ENCODE measurements around the gene MEGF11.

Gene MEGF11

GRCh38 chr15:66214246-66214645 is 39.3 kb downstream of the MEGF11 start:
- no peak for DNase-seq

DNA sequence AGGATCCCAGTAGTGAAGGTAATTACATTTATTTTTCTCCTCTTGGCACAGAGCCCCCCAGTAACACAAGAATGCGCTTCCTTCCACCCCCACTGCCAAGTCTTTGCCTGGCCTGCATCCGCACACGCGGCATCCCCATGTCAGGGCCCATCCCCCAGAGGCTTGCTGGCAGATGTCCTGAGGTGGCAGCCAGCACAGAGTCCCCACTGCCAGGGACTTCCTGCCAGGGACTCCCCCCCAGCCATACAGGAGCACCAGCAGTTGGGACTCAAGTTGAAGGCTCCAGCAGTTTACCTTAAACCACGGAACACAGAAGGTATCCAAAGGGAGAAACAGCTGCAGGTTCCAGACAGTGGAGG is 41.0 kb downstream of the MEGF11 start:
- no peak for DNase-seq

- DNase-seq, result no peak
Measured at GRCh38 chr15:66211670-66212562, 41.6 kb downstream of the MEGF11 start.

GRCh38 chr15:66210684-66211083 is 42.9 kb downstream of the MEGF11 start:
- DNase-seq, result no peak

DNA sequence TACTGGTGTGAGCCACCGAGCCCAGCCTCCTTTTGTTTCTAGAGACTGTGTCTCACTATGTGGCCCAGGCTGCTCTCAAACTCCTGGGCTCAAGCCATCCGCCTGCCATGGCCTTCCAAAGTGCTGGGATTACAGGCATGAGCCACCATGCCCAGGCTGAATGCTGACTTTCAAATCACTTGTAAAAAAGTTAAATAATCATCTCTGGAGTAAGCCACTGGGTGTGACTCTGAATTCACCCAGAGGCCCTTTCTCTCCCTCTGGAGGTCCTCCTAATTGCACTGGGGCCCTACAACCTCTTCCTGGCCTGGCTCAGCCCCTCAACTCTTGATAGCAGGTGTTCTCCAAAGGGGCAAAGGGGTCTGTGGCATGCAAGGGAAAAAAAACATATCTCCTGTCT is 54.8 kb downstream of the MEGF11 start:
- DNase-seq, result no peak

- no peak for DNase-seq
Measured at GRCh38 chr15:66196602-66197001, 56.9 kb downstream of the MEGF11 start.

DNA sequence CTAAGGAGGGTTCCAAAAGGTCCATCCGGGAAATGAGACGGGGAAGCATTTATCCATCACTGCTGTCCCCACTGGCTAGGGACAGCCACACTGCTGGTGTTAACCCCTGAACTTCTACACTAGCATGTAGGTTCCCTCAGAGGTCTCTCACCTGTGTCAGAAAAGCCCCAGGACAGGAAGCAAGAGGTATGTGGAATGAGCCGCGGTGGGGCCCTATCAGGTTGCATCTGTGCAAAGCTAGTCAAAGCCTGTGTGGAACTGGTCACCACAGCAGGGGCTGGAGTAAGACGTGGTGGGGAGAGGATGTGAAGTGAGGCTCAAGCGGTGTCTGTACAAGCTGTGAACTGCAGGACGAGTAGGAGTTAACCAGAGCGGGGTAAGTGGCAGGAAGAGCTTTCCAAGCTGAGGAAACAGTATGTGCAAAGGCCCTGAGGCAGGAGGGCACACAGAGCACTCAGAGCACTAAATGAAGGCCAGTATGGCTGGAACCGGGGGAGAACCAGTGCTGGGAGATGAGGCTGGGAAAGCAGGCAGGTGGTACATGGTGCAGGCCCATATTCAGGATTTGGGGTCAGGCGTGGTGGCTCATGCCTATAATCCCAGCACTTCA is 57.8 kb downstream of the MEGF11 start:
- no peak for DNase-seq

- no peak for DNase-seq
Measured at GRCh38 chr15:66193066-66193465, 60.5 kb downstream of the MEGF11 start.

DNA sequence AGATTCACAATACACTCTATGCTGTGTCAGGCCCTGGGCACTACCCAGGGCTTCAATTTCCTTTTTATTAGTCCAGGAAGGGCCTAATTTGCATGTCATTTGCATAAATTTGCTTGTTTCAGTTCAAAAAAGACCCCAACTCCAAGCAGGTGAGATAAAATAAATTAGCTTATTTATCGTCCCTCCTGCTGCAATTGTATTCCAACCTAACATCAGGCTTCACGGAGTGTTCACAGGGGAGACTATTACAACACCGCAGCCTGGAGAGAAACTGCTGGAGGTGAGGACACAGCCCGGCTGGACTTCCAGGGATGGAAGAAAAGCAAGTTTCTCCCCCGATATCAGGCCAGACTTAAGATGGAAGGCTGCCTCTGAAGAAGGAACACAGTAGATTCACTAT is 62.8 kb downstream of the MEGF11 start:
- no peak for DNase-seq

- no peak for DNase-seq
Measured at GRCh38 chr15:66189291-66189690, 64.3 kb downstream of the MEGF11 start.

DNA sequence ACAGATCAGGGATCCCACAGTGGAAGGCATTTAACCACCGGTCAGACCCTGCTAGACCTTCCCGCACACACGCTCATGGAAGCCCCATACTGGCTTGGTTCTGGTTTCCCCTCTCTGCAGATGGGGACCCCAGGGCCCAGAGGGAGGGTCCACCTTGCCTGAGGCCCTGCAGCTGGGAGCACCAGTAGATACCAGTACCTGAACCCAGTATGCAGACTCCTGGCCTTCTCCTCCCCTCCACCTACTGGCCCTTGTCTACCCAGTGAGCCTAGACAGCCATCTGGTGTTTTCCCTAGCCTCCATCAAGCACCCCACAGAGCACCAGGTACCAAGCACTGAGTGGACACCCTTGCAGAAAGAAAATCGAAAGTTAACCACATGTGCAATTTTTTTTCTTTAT is 65.1 kb downstream of the MEGF11 start:
- no peak for DNase-seq

DNA sequence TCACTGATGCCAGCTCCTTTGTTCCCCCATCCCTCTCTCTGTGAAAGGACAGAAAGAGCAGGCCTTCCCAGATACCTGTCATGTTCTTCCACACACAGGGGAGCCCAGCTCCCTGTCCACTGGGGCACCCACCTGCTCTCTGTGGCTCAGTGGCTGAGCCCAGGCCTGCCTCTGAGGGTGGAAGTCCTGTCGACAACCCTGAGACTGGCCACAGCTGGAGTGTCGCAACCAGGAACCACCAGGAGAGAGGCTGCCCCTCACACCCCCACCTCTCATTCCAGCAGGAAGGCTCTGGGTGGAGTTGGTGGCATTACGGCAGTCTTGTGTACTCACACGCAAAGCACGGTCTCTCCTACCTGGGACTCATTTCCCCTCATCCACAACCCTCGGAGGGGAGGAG is 66.3 kb downstream of the MEGF11 start:
- DNase-seq, result no peak

DNA sequence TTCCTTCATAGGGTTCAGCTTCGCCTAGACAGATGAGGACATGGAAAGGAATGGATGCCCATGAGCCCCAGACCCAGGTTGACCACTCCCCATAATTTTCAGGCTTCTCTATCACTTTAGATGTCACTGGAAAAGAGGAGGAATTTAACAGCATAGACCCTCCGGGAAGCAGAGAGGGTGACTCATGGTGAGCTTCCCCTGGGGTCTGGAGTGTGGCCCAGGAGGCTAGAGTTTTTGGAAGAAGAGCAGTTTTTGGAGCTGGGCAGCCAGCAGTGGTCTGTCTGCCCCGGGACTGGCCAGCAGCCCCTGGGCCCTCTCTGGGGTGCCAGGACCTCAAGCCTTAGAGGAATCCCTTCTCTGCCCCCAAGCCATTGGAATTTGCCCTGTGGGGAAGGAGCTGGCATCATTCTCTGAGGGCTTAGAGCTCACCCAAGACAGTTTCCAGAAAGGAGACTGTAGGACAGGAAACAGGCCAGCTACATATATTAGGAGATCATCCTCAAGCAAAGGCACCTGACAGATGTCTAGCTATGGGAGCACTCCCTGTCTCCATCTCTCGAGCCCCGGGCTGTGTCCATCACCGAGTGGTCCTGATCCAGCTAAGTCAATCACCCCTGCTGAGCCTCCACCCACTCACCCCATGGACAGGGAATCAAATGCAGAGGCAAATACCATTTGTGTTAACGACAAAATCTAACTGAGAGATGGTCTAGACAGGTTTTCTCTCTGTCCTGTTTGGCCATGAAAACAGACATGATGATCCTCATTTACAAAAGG is 67.3 kb downstream of the MEGF11 start:
- no peak for DNase-seq

DNA sequence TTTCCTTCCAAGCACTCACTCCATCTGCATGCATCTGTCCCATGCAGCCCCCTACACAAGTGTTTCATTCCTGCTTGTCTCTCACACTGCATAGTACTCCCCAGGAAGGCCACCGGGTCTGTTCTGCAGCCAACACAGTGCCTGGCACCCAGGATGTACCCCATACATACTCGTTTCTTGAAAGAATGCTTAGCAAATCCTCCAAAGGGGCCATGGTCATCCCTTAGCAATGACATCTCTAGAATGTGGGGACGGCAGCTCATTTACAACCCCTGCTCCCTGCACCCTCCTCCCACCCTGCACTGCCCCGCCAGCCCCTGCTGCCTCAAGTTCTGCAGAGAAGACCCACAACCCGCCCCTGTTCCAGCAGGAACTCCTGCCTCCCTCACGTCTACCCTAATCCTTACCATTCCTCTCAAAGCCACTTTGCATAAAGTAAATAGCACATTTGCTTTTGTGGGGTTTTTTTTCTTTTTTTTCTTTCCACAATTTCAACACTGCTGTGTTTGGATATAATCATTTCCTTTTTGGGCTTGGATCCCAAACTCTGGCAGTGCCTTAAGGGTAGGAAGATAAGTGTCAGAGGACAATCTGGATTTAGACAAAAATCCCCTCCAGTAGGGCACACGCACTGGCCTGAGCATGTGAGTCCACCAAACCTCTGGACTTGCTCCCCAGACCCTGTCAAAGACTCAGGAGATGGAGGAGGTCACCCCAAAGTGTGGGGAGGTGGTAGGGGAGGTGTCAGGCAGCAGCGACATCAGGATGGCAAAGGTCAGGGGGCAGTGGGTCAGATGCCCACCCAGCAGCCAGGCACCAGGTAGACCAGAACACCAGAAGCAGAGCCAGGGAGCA is 68.4 kb downstream of the MEGF11 start:
- no peak for DNase-seq

- DNase-seq, result no peak
Measured at GRCh38 chr15:66184492-66184891, 69.1 kb downstream of the MEGF11 start.

GRCh38 chr15:66180531-66181097 is 72.9 kb downstream of the MEGF11 start:
- DNase-seq, result no peak

DNA sequence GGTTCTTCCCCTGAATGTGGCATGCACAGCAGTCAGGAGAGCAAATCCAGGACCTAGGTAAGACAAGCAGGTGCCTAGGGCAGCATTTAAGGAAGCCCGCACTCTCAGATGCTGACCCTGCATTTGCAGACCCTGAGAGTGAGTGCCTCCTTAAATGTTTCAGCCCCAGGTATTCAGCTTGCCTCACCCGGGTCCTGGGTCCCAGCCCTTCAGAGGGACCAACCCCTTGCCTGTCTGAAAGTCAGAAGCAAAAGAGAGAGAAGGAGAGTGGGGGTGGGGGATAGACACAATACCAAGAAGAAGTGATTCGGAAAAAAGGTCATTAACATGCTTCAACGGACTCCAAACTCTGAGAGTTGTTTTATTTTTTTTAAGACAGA is 75.0 kb downstream of the MEGF11 start:
- no peak for DNase-seq

GRCh38 chr15:66172324-66172980 is 81.1 kb downstream of the MEGF11 start:
- no peak for DNase-seq

DNA sequence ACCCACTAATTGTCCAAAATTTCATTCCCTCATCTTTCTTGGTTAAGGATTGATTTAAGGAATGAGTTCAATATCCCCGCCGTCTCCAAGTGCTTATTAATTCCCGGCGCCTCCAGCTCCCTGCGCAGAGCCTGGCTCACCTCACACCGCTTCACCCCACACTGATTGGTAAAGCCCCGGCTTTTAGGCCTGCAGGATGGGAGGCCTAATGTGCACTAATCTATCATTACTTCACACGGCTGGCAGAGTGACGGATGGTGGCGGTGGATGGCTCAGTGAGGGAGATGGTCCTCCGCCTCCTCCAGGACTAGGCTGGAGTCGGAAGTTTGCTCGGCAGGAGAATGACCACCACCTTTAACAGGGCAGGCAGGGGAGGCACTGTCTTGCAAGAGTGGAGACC is 81.7 kb downstream of the MEGF11 start:
- no peak for DNase-seq

GRCh38 chr15:66170716-66171115 is 82.8 kb downstream of the MEGF11 start:
- no peak for DNase-seq

DNA sequence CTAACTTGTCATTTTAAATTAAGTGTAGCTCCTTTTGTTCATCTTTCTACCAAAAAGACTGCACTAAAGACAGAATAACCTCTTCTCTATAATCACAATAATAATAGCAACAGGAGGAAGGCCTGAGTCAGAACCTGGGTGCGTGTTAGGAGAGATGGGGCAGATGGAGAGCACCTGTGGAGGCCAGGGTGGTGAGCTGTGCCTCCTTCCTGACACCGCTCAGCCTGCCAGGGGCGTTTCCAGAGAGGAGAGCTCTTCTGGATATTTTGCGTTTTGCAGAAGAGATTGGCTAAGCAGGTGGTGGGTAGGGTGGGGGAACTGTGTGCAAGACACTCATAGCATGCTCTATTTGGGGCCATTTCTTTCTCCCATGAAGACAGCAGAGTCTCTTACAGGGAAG is 83.5 kb downstream of the MEGF11 start:
- DNase-seq, result no peak

GRCh38 chr15:66169625-66170024 is 83.9 kb downstream of the MEGF11 start:
- no peak for DNase-seq

Measured in inflammatory macrophage (primary cell).